T-helper 2 cell treated with Interferon-gamma antibody and Interleukin-4, amounts not matched to agents 100 ng/mL and 5 ng/mL, for 36 hours (primary cell): Measurements from ENCODE around the gene PHACTR1. TPM values are rescaled to one million over a fixed set of nuclear protein-coding genes. Genes with fewer than 3 reads are reported as not detected.
"Not testable (repeated sequence)": the region's sequence is repeated elsewhere in the genome, so short reads cannot be mapped to it uniquely, and the experiment has no call there.

Source experiments
- intact Hi-C: fragments of 100-400 bp; cut with micrococcal nuclease; formaldehyde crosslinking; loops from one replicate; pipeline ENCODE4 v1.15.1; 2023
- total RNA-seq: library from RNA; stranded (reverse); gene quantifications from 2 replicates; pipeline ENCODE4 v1.2.3, GENCODE V29; 2022

Gene PHACTR1
- total RNA-seq, 1 donor from 2014 or later, result 0.11 TPM

DNA sequence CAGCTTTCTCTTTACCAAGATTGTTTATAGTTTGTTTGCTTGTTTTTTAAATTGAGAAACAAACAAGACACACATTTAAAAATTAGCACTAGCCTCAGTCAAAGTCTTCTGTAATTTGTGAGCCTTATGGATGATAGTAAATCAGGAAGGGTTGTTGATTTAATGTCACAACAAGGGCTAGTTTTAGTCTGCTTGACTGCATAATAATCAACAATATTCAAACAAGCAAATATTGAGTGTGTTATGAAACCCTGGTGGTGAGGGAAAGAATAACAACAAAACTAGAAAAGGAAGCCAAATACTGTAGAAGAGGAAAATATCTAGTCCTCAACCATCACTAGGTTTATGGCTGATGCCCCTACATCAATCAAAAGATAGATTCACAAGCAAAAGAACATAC is 383.2 kb downstream of the PHACTR1 start:
- intact Hi-C loops, result no loop called here

DNA sequence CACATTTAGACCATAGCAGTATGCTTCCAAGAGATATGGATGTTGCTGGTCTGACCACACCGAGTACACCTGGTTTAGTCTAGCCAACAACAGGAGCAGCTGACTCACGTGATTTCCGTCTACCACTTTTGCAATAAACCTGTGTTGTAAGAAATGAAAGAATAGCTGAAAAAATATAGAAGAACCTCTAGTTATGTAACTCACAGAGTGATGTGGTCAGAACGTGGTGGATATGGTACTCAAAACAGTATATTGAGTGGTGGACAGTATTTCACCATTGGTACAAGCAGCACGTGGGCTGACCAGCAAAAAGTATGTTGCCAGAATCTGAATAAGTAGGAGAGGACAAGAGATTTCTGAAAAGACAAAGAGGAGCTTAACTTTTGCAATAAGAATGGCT is 384.8 kb downstream of the PHACTR1 start:
- intact Hi-C loops, result no loop called here

DNA sequence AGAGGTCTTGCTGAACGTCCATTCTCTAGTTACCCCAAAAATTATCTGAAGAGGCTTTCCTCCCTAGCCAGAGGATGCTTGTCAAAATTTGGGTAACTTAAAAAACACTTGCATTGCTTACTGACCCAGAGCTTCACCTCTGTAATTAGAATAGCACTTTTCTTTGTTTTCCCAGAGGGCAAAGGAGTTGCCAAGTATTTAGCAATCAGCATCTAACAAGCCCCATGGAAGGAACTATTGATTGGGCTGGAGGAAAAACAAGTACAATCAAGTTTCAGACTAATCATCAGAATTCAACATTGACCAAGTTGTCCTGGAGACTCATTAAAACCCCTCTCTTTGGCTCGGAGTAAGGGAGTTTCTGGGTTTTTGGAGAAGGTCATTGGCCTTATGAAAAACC is 385.4 kb downstream of the PHACTR1 start:
- intact Hi-C loops, result no loop called here

DNA sequence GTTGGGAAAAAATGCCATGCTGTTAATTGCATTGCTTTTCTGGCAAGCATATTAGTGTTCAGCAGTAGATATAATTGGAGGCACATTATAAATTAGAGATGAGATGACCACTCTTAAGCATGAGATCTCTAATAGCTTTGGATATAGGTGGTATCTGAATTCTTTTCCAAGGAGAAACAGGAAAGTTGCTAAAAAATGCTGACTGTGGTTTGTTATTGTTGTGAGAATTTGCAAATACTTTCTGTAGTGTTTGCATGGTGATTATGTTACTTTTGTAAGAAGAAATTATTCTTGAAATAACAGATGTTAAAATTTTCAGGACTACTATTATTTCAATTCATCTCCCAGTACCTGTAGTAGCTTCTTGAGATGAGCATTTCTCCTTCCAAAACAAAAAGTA is 386.6 kb downstream of the PHACTR1 start:
- intact Hi-C loops, result no loop called here

DNA sequence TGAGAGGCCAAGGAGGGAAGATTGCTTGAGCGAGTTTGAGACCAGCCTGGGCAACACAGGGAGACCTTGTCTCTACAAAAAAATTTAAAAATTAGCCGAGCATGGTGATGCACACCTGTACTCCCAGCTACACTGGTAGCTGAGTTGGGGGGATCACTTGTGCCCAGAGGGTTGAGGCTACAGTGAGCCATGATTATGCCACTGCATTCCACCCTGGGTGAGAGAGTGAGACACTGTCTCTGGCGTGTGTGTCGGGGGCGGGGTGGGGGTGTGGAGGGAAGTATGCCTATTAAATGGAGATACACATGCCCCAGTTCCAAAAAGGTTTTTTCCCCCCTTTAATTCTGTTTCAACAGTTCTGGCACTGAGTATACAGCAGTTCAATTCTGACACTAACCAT is 388.6 kb downstream of the PHACTR1 start:
- intact Hi-C loops, result no loop called here

DNA sequence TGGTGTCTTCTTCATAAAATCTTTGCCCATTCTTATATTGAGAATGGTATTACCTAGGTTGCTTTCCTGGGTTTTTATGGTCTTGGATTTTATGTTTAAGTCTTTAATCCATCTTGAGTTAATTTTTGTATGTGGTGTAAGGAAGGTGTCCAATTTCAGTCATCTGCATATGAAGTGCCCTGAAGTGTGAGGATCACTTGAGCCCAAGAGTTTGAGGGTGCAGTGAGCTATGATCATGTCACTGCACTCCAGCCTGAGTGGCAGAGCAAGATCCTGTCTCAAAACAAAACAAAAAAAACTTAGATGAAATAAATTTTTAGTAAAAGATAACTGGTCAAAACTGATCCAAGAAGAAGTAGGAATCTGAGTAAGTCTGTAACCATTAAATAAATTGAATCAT is 396.4 kb downstream of the PHACTR1 start:
- intact Hi-C loops, result no loop called here

DNA sequence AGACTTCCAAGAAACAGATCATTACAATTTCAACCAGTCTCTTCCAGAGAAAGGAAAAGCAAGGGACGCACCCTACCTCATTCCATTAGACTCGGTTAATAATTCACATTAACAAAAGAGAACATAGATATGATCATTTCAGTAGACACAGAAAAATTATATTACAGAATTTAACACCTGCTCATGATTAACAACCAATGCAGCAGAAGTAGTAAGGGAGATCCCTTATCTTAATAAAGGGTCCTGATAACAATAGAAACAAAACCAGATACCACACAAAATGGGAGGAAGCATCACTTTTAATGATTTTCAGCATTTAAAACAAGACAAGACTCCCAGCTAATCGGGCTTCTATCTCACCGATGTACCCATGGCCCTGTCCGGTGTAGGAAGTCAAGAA is 396.8 kb downstream of the PHACTR1 start:
- intact Hi-C loops, result no loop called here

DNA sequence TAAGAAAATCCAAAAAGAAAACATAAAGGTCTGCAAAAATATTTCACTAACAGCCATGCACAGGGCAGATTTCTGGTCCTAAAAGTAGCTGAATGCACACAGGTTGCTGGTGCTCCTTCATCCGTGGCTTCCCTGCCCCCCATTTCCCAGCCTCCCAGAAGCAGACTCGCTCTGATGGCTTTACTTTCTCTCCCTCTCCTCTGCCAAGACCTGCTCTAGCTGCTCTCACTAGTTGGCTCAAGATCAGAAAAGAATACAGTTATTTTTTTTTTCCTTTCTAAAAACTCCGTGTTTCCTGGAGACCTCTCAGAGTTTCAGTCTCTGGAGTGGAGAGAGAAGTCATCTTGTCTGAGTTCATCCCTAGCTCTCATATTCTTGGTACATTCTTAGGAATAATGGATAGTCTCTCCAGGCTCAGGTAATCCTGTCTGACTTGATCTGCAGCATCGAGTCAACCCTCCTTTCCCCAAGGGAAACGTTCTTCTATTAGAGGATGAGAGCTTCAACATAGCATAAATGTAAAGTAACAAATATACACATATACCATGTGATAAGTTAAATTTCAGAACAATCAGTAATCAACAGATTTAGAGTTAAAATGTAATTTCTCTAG is 397.5 kb downstream of the PHACTR1 start:
- intact Hi-C loops, result no loop called here

DNA sequence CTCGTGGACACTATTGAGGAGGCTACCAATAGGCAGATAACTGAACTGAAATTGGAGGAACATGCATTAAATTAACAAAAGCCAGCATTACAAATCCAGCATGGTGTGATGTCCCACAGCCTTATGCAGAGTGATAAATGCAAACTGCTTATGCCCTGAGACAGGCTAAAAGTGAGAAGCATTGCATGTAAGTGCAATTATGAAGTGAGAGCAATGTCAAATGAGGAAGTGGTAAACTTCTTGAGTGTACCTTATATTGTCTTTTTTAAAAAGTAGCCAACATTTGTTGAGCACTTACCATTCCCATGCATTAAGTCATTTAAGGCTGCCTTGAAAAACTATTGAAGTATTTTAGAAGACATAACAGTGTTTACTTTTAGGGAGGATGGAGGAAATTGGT is 399.6 kb downstream of the PHACTR1 start:
- intact Hi-C loops, result no loop called here

DNA sequence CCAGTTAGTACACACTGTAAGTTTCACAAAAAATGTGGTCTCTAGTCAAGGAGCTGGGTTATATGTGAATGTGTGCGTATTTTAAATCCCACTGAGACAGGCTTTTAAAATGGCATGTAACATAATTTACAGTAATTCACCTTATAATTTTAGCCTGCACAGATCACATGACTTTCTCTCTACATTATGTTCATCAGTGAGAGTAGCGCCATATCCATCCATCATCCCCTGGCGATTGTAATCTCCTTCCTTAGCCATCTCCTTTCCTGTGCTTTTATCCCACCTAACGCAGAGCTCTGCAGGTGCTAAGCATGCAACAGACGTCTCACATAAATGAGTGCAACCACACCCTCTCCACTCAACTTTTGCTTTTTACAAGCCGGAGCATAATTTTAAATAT is 401.0 kb downstream of the PHACTR1 start:
- intact Hi-C loops, result no loop called here

DNA sequence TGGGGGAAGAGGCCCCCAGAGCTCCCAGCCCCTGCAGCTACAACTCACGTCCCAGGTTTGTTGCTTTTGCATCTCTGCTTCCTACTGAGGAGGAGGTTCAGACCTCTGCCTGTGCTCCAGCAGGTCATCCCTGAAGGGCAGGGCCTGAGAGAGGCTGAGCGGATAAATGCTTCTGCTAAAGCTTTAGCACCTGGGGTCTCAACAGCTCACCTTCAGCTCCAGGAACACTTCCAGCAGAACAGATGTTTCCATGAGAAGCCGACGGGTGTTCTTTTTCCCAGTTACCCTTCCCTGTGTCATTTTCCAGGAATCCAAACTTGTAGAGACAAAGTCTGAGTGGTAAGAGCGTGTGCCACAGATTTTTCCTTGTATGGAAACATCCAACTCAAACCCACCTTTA is 403.0 kb downstream of the PHACTR1 start:
- intact Hi-C loops, result no loop called here

DNA sequence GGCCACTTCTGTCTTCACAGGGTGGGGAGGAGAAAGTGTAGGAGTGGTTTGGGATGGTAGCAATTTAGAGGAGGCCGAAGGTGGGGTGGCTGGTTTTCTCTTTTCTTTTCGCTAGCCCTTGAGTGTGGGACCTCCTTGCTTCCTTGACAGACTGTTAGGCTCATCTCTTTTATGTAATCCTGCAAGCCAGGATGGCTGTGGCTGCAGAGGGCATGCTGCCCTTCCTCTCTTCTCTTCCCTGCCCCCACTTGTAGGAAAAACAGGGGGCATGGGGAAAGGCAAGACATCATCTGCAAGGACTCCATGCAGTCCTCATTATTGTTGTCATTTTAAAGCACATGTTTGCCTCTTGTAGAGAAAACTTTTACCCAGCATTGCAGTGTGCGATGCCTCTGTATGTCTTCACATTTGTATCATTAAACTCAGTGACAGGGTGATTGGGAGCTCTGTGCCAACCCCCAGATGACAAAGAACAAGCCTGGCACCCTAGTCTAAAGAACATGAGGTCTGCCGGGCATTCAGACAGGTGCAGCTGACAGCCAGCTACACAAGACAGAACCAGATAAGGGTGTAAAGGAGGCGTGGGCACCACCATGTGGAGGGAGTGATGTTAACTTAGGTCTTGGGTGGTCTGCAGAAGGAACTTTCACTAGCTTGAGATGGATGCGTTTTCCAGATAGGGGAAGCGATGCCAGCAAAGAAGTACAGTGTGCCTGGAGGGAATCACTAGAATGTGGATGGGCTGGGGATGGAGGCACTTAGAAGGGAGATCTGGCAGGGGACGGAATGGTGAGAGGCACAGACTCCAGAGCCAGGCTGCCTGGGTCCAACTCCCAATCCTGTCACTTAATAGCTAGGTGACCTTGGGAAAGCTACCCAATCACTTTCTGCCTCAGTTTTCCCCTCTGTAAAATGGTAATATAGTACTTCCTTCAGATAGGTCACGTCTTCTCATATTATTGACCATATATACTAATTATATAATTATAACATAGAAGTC is 404.2 kb downstream of the PHACTR1 start:
- intact Hi-C loops, result no loop called here

DNA sequence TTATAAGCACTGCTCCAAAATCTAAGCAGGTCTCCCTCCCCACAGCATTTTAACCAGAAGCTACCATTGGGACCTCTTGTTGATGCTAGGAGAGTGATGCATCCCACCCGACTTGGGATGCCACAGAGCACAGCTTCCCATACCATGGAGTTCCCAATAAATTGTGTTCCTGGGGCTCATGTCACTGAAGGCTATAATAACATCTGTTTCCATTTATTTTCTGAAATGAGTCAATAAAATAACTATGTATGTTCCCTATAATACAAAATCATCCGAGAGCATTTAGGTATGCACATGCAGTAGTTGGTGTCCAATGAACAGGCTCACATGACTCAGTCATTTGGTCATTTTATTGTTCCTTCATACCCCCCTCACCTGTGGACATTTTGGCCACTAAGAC is 407.6 kb downstream of the PHACTR1 start:
- intact Hi-C loops, result no loop called here

DNA sequence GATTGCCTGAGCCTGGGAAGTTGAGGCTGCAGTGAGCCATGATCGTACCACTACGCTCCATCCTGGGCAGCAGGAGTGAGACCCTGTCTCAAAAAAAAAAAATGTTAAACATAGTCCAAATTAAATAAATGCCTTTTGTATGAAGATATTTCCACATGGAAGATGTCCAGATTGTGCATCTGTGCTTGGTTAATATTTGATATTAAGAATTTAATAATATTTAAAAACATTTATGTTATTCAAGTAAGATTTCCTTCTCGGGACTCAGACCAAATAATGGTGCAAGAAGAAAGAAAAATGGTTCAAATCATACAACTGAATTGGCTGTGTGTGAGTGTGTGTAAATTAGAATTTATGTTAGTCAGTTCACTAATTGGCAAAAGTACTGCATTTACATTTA is 409.3 kb downstream of the PHACTR1 start:
- intact Hi-C loops, result no loop called here

DNA sequence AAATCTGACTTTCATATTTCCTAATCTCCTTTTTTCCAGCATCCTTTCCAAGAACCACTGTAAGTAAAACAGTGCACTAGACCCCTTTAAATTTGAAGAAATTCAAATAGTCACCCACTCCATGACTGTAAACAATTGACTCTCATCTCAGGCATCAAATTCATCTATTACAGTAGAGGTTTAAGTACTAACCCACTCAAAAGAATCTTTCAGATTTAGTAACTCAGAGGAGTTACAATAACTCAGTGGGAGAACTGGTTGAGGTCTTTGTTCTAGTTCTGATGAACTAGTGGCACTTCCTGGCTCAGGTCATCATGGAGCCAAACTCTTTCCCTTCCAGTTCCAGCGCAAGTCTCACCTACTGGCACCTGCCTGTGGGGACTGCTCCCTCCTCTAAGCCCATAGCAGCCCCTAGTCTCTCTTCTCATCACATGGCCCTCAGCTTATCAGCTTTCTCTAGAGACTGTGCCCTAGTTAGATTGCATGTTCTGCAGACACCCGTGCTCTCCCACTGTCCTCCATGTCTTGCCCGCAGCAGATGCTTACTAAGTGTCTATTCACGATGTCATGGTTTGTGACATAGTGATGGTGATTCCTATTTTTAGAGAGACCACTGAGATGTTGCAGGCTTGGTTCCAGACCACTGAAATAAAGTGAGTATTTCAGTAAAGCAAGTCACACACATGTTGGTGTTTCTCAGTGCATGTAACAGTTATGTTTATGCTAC is 415.5 kb downstream of the PHACTR1 start:
- intact Hi-C loops, result no loop called here

DNA sequence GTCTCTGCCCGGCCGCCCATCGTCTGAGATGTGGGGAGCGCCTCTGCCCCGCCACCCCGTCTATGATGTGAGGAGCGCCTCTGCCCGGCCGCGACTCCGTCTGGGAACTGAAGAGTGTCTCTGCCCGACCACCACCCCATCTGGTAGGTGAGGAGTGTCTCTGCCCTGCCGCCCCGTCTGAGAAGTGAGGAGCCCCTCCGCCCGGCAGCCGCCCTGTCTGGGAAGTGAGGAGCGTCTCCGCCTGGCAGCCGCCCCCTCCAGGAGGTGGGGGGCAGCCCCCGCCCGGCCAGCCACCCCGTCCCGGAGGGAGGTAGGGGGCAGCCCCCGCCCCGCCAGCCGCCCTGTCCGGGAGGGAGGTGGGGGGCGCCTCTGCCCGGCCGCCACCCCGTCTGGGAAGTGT is 417.3 kb downstream of the PHACTR1 start:
- intact Hi-C loops, result not testable (repeated sequence)

DNA sequence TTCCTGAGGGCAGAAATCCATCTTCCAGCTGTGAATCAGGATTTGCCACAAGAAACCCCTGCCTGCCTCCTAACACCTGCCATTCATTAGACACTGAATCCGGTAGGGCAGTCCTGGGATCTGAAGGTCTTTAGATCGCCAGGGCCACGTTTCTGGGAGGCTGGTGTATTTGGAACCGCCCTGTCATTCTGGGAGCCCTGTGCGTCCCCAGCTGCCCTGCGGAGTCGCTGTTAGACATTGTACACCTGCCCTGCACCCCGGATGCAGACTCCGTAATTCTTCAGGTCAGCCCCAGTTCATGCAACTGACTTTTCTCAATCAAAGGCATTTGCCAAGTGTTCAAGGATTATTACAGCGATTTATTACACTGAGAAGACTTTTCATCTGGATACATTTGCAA is 418.6 kb downstream of the PHACTR1 start:
- intact Hi-C loops, result no loop called here

DNA sequence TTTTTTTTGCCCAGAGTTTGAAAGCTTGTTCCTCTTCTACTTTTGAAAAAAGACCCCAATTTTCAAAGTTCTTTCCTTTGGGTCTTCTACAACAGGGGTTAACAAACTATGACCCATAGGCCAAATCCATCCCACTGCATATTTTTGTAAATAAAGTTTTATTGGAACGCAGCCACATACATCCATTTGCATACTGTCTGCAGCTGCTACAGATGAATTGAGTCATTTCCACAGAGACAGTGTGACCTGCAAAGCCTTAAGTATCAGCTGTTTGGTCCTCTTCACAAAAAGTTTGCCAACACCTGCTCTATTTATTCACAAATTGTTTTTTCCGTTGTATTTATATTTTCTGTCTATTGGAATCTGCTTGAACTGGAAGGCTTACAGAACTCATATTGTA is 422.6 kb downstream of the PHACTR1 start:
- intact Hi-C loops, result no loop called here

DNA sequence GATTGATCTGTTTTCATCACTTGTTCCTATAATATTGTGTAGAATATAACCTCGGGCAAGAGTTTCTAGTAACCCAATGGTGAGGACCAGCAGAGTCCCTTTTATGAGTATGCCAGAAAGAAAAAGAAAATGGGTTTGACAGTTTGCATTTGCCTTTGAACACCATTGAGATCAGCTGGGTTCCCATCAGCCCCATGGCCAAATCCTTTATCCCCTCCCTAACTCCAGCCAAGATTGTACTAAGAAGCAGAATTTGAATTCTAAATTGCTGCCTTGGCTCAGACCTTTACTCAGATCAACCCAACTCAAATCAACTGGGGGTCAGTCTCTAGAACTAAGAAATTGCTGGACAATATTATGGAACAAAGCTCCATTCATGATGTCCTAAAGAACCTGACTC is 424.4 kb downstream of the PHACTR1 start:
- intact Hi-C loops, result no loop called here

DNA sequence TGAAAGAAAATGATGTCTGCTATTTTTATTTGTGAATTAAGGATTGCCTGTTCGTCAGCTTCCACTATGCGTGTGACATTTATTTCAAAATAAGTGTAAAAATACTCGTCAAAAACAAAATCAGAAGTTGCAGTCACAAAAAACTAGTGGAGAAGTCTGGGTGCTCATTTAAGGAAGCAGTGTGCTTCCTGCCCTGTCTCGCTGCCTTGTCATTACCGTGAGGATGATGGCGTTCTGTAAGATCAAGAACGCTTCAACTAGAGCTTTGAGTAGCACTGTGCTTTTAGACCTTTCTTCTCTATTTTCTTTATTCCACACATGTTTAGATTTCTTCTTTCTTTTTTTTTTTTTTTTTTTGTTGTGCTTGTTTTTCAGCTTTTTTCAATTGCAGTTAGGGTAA is 424.8 kb downstream of the PHACTR1 start:
- intact Hi-C loops, result no loop called here

DNA sequence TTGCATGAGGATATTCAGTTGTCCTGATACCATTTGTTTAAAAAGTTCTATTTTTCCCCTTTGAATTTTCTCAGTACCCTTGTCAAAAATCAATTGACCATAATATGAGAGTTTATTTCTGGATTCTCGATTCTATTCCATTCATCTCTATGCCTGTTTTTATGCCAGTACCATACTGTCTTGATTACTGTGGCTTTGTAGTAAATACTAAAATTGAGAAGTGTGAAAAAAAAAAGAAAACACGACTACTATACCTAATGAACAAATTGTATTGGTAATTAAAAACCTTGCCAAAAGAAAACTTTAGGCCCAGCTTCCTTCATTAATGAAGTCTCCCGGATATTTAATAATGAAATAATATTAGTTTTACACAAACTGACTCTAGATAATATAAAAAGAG is 426.0 kb downstream of the PHACTR1 start:
- intact Hi-C loops, result no loop called here

DNA sequence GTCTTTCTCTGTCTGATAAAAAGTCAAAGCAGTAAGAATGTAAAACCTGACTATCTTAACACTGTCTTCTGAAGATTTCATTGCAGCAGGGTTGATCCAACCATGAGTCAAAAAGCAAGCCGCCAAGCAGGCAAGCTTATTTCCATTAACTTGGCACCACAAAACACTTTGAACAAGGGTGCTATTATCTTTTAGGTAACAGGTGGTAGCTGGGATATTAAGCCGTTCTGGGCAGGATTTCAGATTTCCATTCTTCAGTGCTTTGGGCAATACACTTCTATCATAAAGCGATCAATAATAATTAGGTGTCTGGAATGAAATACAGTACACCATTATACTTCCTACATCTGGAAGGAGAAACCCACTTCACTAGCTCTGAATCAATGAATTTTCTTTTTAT is 429.9 kb downstream of the PHACTR1 start:
- intact Hi-C loops, result no loop called here
